GM23338 (cell line): ENCODE data around the gene CIB1. TPM values are rescaled to one million over a fixed set of nuclear protein-coding genes. Genes with fewer than 3 reads are reported as not detected.
A peak's percentile ranks its signal among the peaks of the same experiment; 100 is the strongest.

Experiments used
- ATAC-seq: fragments of 200-7000 bp; cut with Tn5 transposase; 3 replicates; pipeline ENCODE4 v1.9.1; 2020
- DNase-seq: peaks from one replicate; pipeline ENCODE4 v3.0.0-alpha.2; 2015; ENCODE audit warnings: low spot score
- H2AFZ ChIP-seq: fragments of 200-600 bp; sonication (generic); 2 replicates; pipeline ENCODE4 v1.8.0; 2016; ENCODE audit warnings: antibody characterized with exemption, mild to moderate bottlenecking, moderate library complexity
- H3F3A ChIP-seq: fragments of 200-600 bp; sonication (generic); replicated peaks from 2 replicates; pipeline ENCODE4 v1.8.0; 2017; ENCODE audit warnings: antibody characterized with exemption, mixed run types, low read depth
- H3K27ac ChIP-seq: fragments of 200-600 bp; sonication (generic); 2 replicates; pipeline ENCODE4 v1.6.1; 2016; ENCODE audit warnings: low read depth
- H3K27me3 ChIP-seq: fragments of 200-600 bp; sonication (generic); 2 replicates; pipeline ENCODE4 v1.8.0; 2016; ENCODE audit warnings: mild to moderate bottlenecking, mixed run types, moderate library complexity; ENCODE audit not compliant: insufficient read depth
- H3K36me3 ChIP-seq: fragments of 200-600 bp; sonication (generic); 2 replicates; pipeline ENCODE4 v1.8.0; 2016; ENCODE audit warnings: mild to moderate bottlenecking; ENCODE audit not compliant: insufficient read depth
- H3K4me1 ChIP-seq: fragments of 200-600 bp; sonication (generic); 2 replicates; pipeline ENCODE4 v1.8.0; 2016; ENCODE audit warnings: mild to moderate bottlenecking, moderate library complexity; ENCODE audit not compliant: insufficient read depth
- H3K4me2 ChIP-seq: fragments of 200-600 bp; sonication (generic); 2 replicates; pipeline ENCODE4 v1.7.1; 2017; ENCODE audit warnings: mixed run types
- H3K4me3 ChIP-seq: fragments of 200-600 bp; sonication (generic); 2 replicates; pipeline ENCODE4 v1.6.1; 2016; ENCODE audit warnings: mixed run types
- H3K79me2 ChIP-seq: fragments of 200-600 bp; sonication (generic); replicated peaks from 2 replicates; pipeline ENCODE4 v1.8.0; 2017; ENCODE audit warnings: mild to moderate bottlenecking; ENCODE audit not compliant: insufficient read depth
- H3K9me2 ChIP-seq: fragments of 200-600 bp; sonication (generic); 2 replicates; pipeline ENCODE4 v1.8.0; 2017; ENCODE audit not compliant: insufficient read depth
- H4K20me1 ChIP-seq: fragments of 200-600 bp; sonication (generic); replicated peaks from 2 replicates; pipeline ENCODE4 v1.8.0; 2017; ENCODE audit warnings: mild to moderate bottlenecking; ENCODE audit not compliant: insufficient read depth
- H3K27ac Mint-ChIP-seq: 2 replicates; pipeline ENCODE4 v1.8.0; 2020; ENCODE audit warnings: inconsistent platforms, mild to moderate bottlenecking, moderate library complexity, mixed read lengths
- H3K27me3 Mint-ChIP-seq: 3 replicates; pipeline ENCODE4 v1.8.0; 2022; ENCODE audit warnings: low read depth, mild to moderate bottlenecking, moderate library complexity, mixed read lengths, inconsistent platforms; ENCODE audit not compliant: insufficient read depth, poor library complexity
- H3K36me3 Mint-ChIP-seq: 3 replicates; pipeline ENCODE4 v1.8.0; 2021; ENCODE audit warnings: low read depth, mild to moderate bottlenecking, inconsistent platforms, moderate library complexity, mixed read lengths
- H3K4me1 Mint-ChIP-seq: 3 replicates; pipeline ENCODE4 v1.8.0; 2020; ENCODE audit warnings: mild to moderate bottlenecking, inconsistent platforms, mixed read lengths
- H3K4me3 Mint-ChIP-seq: 3 replicates; pipeline ENCODE4 v1.8.0; 2021; ENCODE audit warnings: moderate library complexity, mild to moderate bottlenecking, inconsistent platforms, mixed read lengths
- H3K9me3 Mint-ChIP-seq: 3 replicates; pipeline ENCODE4 v1.8.0; 2020; ENCODE audit warnings: moderate library complexity, mild to moderate bottlenecking, inconsistent platforms, mixed read lengths
- CREB1 ChIP-seq: fragments of 250-450 bp; sonication (Bioruptor Pico); IDR thresholded peaks from 2 replicates; pipeline ENCODE4 v1.5.0; 2020; ENCODE audit warnings: low read depth, mild to moderate bottlenecking, moderate library complexity
- CTCF ChIP-seq, 2 experiments: fragments of 200-600 bp in 1 of 2; sonication (generic) in 1 of 2; conservative IDR thresholded peaks; 2 replicates each; pipeline versions ENCODE4 v1.5.1 to v1.6.1; 2016 to 2017; ENCODE audit warnings: antibody characterized with exemption in 2 of 2, low read depth in 2 of 2, mild to moderate bottlenecking in 2 of 2, moderate library complexity in 1 of 2
- ETS1 ChIP-seq: IDR thresholded peaks from 2 replicates; pipeline ENCODE4 v1.6.1; 2016; ENCODE audit warnings: antibody characterized with exemption
- EZH2 ChIP-seq: fragments of 200-600 bp; sonication (generic); IDR thresholded peaks from one replicate; pipeline ENCODE4 v1.8.0; 2017; ENCODE audit warnings: antibody characterized with exemption, mild to moderate bottlenecking, low read depth; ENCODE audit not compliant: unreplicated experiment
- EZH2phosphoT487 ChIP-seq: fragments of 200-600 bp; sonication (generic); IDR thresholded peaks from one replicate; pipeline ENCODE4 v1.8.1; 2018; ENCODE audit warnings: antibody characterized with exemption; ENCODE audit not compliant: unreplicated experiment
- JUNB ChIP-seq: IDR thresholded peaks from one replicate; pipeline ENCODE4 v1.6.1; 2016; ENCODE audit warnings: antibody characterized with exemption; ENCODE audit not compliant: unreplicated experiment
- NANOG ChIP-seq: IDR thresholded peaks from 2 replicates; pipeline ENCODE4 v1.6.1; 2016; ENCODE audit warnings: antibody characterized with exemption, borderline replicate concordance
- POLR2AphosphoS5 ChIP-seq: IDR thresholded peaks from 2 replicates; pipeline ENCODE4 v1.6.1; 2016; ENCODE audit warnings: antibody characterized with exemption, low read depth
- REST ChIP-seq: IDR thresholded peaks from one replicate; pipeline ENCODE4 v1.6.1; 2018; ENCODE audit warnings: antibody characterized with exemption; ENCODE audit not compliant: unreplicated experiment
- STAT1 ChIP-seq: IDR thresholded peaks from one replicate; pipeline ENCODE4 v1.6.1; 2016; ENCODE audit warnings: antibody characterized with exemption; ENCODE audit not compliant: unreplicated experiment
- ZNF114 ChIP-seq: fragments of 250-450 bp; sonication (Bioruptor Pico); IDR thresholded peaks from 2 replicates; pipeline ENCODE4 v1.5.0; 2020; ENCODE audit warnings: mild to moderate bottlenecking, moderate library complexity
- ZNF331 ChIP-seq: fragments of 250-450 bp; sonication (Bioruptor Pico); IDR thresholded peaks from 2 replicates; pipeline ENCODE4 v1.5.0; 2020; ENCODE audit warnings: low read depth, mild to moderate bottlenecking, moderate library complexity
- ZNF462 ChIP-seq: fragments of 250-450 bp; sonication (Bioruptor Pico); IDR thresholded peaks from 2 replicates; pipeline ENCODE4 v1.5.0; 2020; ENCODE audit warnings: mild to moderate bottlenecking, moderate library complexity
- polyA plus RNA-seq: library from polyadenylated mRNA; unstranded; fragments of >200 nt; fragmentation: Nextera tagmentation; extraction: Ambion mirVana; gene quantifications from 2 replicates; pipeline ENCODE4 v1.2.1, GENCODE V29; 2016
- total RNA-seq: library from RNA; depleted of rRNA; stranded (reverse); fragments of >200 nt; shearing (Covaris generic); gene quantifications from 2 replicates; pipeline ENCODE4 v1.2.3, GENCODE V29; 2014

Gene CIB1
- total and polyA plus RNA-seq, 2 experiments from 2014 or later, result 9.8 to 35.9 TPM

DNA sequence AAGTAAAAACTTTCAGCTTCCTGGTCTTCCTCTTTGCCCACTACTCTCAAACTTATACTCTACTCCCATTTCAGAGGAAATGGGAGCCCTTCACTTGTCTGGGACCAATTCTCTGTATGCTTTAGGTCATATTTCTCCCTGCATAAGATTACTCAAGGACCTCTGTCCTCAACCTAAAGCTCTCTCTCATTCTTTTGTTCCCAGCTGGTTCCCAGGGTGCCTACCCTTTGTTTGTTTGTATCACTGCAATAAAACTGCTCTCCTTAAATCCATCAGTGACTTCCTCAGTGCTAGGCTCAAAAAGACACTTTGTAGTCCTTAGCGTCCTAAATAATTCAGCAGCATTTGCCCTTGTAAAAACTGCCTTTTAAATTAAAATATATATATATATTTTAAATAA lies 34.7 kb upstream of the CIB1 start:
- H3K4me2 ChIP-seq, result peak overlapping the region; percentile 89
- Mint-ChIP-seq H3K27me3 (peaks cover 16% of the 10 kb centered on the region), H3K27ac (peak overlapping the region; percentile 28), H3K4me3 (peak overlapping the region; percentile 61), H3K4me1 (peaks cover 28% of the 10 kb centered on the region), H3K9me3 (no peaks in the 10 kb centered on the region), H3K36me3 (peaks cover 69% of the 10 kb centered on the region)
- no peaks in the 10 kb centered on the region for H3K9me2 ChIP-seq
- no peak overlapping the region for H2AFZ ChIP-seq
- peak overlapping the region; percentile 51; the same call in 1 of the 2 replicates for H3K27ac ChIP-seq
- H3K27me3 ChIP-seq, result no peaks in the 10 kb centered on the region
- ATAC-seq, result no peak
- peaks cover 20% of the 10 kb centered on the region for H3K36me3 ChIP-seq
- H3K4me3 ChIP-seq, result peak overlapping the region; percentile 76; the same call in 1 of the 2 replicates
- no peak for TF ChIP-seq JUNB
- no peak for TF ChIP-seq ZNF462 (CRISPR knock-in tag)
- TF ChIP-seq STAT1, result no peak
- TF ChIP-seq ZNF114 (CRISPR knock-in tag), result no peak
- no peak for TF ChIP-seq ZNF331 (CRISPR knock-in tag)
- TF ChIP-seq ETS1, result no peak
- no peak for TF ChIP-seq CTCF (conservative IDR thresholded peaks at IDR 0.05; ENCODE audit: low read depth in 2 of 2)
- TF ChIP-seq EZH2, result no peak
- no peak for TF ChIP-seq EZH2phosphoT487
- TF ChIP-seq POLR2AphosphoS5, result no peak
- TF ChIP-seq REST, result no peak
- TF ChIP-seq CREB1 (CRISPR knock-in tag), result no peak
- TF ChIP-seq NANOG, result no peak
- peaks cover 25% of the 10 kb centered on the region for H3F3A ChIP-seq
- peaks cover 39% of the 10 kb centered on the region for H4K20me1 ChIP-seq
- DNase-seq, result peak; percentile 34
- peaks cover 20% of the 10 kb centered on the region for H3K4me1 ChIP-seq
- H3K79me2 ChIP-seq, result peaks cover 71% of the 10 kb centered on the region
